OCI-LY1 (cell line): ENCODE measurements around the gene ERO1A.

Experiments used
- H2AFZ ChIP-seq: fragments of 200-600 bp; sonication (generic), shearing (Covaris generic); 2 replicates; pipeline ENCODE4 v1.6.0; 2014; ENCODE audit warnings: antibody characterized with exemption, mild to moderate bottlenecking, low read length
- H3F3A ChIP-seq: fragments of 200-600 bp; sonication (generic), shearing (Covaris generic); 2 replicates; pipeline ENCODE4 v1.6.0; 2014; ENCODE audit warnings: mild to moderate bottlenecking, antibody characterized with exemption, low read length, moderate library complexity; ENCODE audit not compliant: insufficient read depth
- H3K27ac ChIP-seq: fragments of 200-600 bp; sonication (generic); 2 replicates; pipeline ENCODE4 v1.5.1; 2014; ENCODE audit warnings: low read length, mixed run types, mild to moderate bottlenecking, low read depth; ENCODE audit not compliant: poor library complexity, severe bottlenecking
- H3K27me3 ChIP-seq: fragments of 200-600 bp; sonication (generic); 2 replicates; pipeline ENCODE4 v1.6.0; 2014; ENCODE audit warnings: antibody characterized with exemption, mild to moderate bottlenecking, low read length, moderate library complexity; ENCODE audit not compliant: insufficient read depth
- H3K36me3 ChIP-seq: fragments of 200-600 bp; sonication (generic); 2 replicates; pipeline ENCODE4 v1.6.1; 2014; ENCODE audit warnings: mild to moderate bottlenecking, antibody characterized with exemption, low read length, moderate library complexity, mixed read lengths; ENCODE audit not compliant: insufficient read depth
- H3K4me1 ChIP-seq: fragments of 200-600 bp; sonication (generic); 2 replicates; pipeline ENCODE4 v1.5.1; 2014; ENCODE audit warnings: mild to moderate bottlenecking, low read length, moderate library complexity; ENCODE audit not compliant: insufficient read depth, severe bottlenecking
- H3K4me2 ChIP-seq: fragments of 200-600 bp; sonication (generic), shearing (Covaris generic); 2 replicates; pipeline ENCODE4 v1.6.1; 2014; ENCODE audit warnings: low read length
- H3K4me3 ChIP-seq: fragments of 200-600 bp; sonication (generic); 2 replicates; pipeline ENCODE4 v1.5.1; 2014; ENCODE audit warnings: low read length, low read depth, mild to moderate bottlenecking, mixed read lengths; ENCODE audit not compliant: poor library complexity, severe bottlenecking
- H3K79me2 ChIP-seq: fragments of 200-600 bp; shearing (Covaris generic); 2 replicates; pipeline ENCODE4 v1.6.1; 2016; ENCODE audit warnings: mixed run types, low read length, mixed read lengths; ENCODE audit not compliant: insufficient read depth
- H3K9ac ChIP-seq: fragments of 200-600 bp; sonication (generic), shearing (Covaris generic); 2 replicates; pipeline ENCODE4 v1.6.1; 2014; ENCODE audit warnings: mild to moderate bottlenecking, low read length, mixed read lengths
- H3K9me2 ChIP-seq: fragments of 200-600 bp; sonication (generic), shearing (Covaris generic); 2 replicates; pipeline ENCODE4 v1.6.1; 2014; ENCODE audit warnings: low read depth, mild to moderate bottlenecking, low read length, mixed read lengths
- H3K9me3 ChIP-seq: fragments of 200-600 bp; shearing (Covaris generic); 2 replicates; pipeline ENCODE4 v1.6.1; 2014; ENCODE audit warnings: low read length, mixed read lengths
- H4K20me1 ChIP-seq: fragments of 200-600 bp; sonication (generic), shearing (Covaris generic); 2 replicates; pipeline ENCODE4 v1.6.0; 2016; ENCODE audit warnings: mild to moderate bottlenecking, low read length; ENCODE audit not compliant: insufficient read depth
- CTCF ChIP-seq: fragments of 200-600 bp; sonication (generic), shearing (Covaris generic); IDR thresholded peaks from 2 replicates; pipeline ENCODE4 v1.5.1; 2017; ENCODE audit warnings: mild to moderate bottlenecking, antibody characterized with exemption, low read length, moderate library complexity, mixed read lengths
- EZH2 ChIP-seq: fragments of 200-600 bp; sonication (generic), shearing (Covaris generic); IDR thresholded peaks from 2 replicates; pipeline ENCODE4 v1.8.0; 2017; ENCODE audit warnings: borderline replicate concordance, mixed run types, mild to moderate bottlenecking, antibody characterized with exemption, low read length, moderate library complexity, mixed read lengths

The ERO1A gene

GRCh38 chr14:52596320-52596719 is 99.0 kb downstream of the ERO1A start:
- no peak for TF ChIP-seq CTCF
- TF ChIP-seq EZH2: no peak
- no peak overlapping the region for H2AFZ ChIP-seq
- no peak overlapping the region for H3K9ac ChIP-seq
- no peaks in the 10 kb centered on the region for H3K27me3 ChIP-seq
- no peaks in the 10 kb centered on the region for H3K79me2 ChIP-seq
- H3F3A ChIP-seq: no peaks in the 10 kb centered on the region
- no peaks in the 10 kb centered on the region for H3K36me3 ChIP-seq
- no peaks in the 10 kb centered on the region for H3K4me1 ChIP-seq
- H3K27ac ChIP-seq: no peak overlapping the region
- no peak overlapping the region for H3K4me3 ChIP-seq
- H3K9me2 ChIP-seq: no peaks in the 10 kb centered on the region
- H3K4me2 ChIP-seq: no peak overlapping the region
- no peaks in the 10 kb centered on the region for H3K9me3 ChIP-seq
- H4K20me1 ChIP-seq: no peaks in the 10 kb centered on the region

- TF ChIP-seq EZH2 (no peak), CTCF (no peak)
- Histone ChIP-seq H3K9me3 (no peaks in the 10 kb centered on the region), H3K27me3 (no peaks in the 10 kb centered on the region), H3K79me2 (no peaks in the 10 kb centered on the region), H3K36me3 (no peaks in the 10 kb centered on the region), H3K4me3 (no peak overlapping the region), H3K4me1 (no peaks in the 10 kb centered on the region), H3F3A (no peaks in the 10 kb centered on the region), H2AFZ (no peak overlapping the region), H3K27ac (no peak overlapping the region), H3K9me2 (no peaks in the 10 kb centered on the region), H3K9ac (no peak overlapping the region), H4K20me1 (no peaks in the 10 kb centered on the region), H3K4me2 (no peak overlapping the region)
Measured at GRCh38 chr14:52590318-52590717, 105.0 kb downstream of the ERO1A start.
